OCI-LY1 (cell line): ENCODE results near the gene PLA2G4B.

Experiments
- CTCF ChIP-seq: fragments of 200-600 bp; sonication (generic), shearing (Covaris generic); IDR thresholded peaks from 2 replicates; pipeline ENCODE4 v1.5.1; 2017; ENCODE audit warnings: mild to moderate bottlenecking, antibody characterized with exemption, low read length, moderate library complexity, mixed read lengths
- EZH2 ChIP-seq: fragments of 200-600 bp; sonication (generic), shearing (Covaris generic); IDR thresholded peaks from 2 replicates; pipeline ENCODE4 v1.8.0; 2017; ENCODE audit warnings: borderline replicate concordance, mixed run types, mild to moderate bottlenecking, antibody characterized with exemption, low read length, moderate library complexity, mixed read lengths

- TF ChIP-seq CTCF (no peak), EZH2 (no peak)
These were observed 58.7 kb downstream of the PLA2G4B start for GRCh38 chr15:41897363-41897799.
